Transverse colon (tissue), 4 donors: ENCODE measurements around the gene SPCS1.

ENCODE experiments used
- CTCF ChIP-seq, 5 experiments: fragments of 200-600 bp in 3 of 5; fragments of 450-650 bp in 2 of 5; sonication (generic) in 3 of 5; IDR thresholded peaks; 1 replicate in 2 of 5; 2 replicates in 3 of 5; pipeline ENCODE4 v1.5.1; 2016 to 2017; ENCODE audit warnings: antibody characterized with exemption in 5 of 5, inconsistent platforms in 3 of 5, mild to moderate bottlenecking in 2 of 5, moderate library complexity in 1 of 5
- EP300 ChIP-seq: sonication (generic); formaldehyde crosslinking; IDR thresholded peaks from one replicate; pipeline ENCODE4 v1.6.1; 2017; ENCODE audit warnings: antibody characterized with exemption, low read depth
- POLR2A ChIP-seq: fragments of 450-650 bp; IDR thresholded peaks from one replicate; pipeline ENCODE4 v1.6.1; 2016; ENCODE audit warnings: antibody characterized with exemption, mild to moderate bottlenecking, moderate library complexity
- POLR2AphosphoS5 ChIP-seq, 3 donors: sonication (generic); formaldehyde crosslinking; IDR thresholded peaks; one replicate each; pipeline ENCODE4 v1.6.1; 2016; ENCODE audit warnings: antibody characterized with exemption in 3 of 3

DNA sequence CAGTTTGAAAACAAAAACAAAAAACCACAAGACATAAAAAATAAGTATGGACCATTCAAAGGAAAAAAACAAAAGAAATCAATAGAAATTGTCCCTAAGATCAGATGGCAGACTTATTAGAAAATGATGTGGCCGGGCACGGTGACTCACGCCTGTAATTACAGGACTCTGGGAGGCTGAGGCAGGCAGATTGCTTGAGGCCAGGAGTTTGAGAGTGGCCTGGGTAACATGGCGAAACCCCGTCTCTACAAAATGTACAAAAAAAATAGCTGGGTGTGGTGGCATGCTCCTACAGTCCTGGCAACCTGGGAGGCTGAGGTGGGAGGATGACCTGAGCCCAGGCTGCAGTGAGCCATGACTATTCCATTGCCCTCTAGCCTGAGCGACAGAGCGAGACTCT, 16.6 kb downstream of the SPCS1 start:
- TF ChIP-seq EP300: no peak
- TF ChIP-seq CTCF (IDR thresholded peaks at IDR 0.05): no peak
- no peak for TF ChIP-seq POLR2A
- TF ChIP-seq POLR2AphosphoS5 (IDR thresholded peaks at IDR 0.05): no peak
